GM12892 (cell line): ENCODE measurements around the gene CLMN.

ENCODE experiments used
- POLR2A ChIP-seq: IDR thresholded peaks from 2 replicates; pipeline ENCODE4 v1.6.1; 2011; ENCODE audit warnings: low read depth, low read length, control low read depth
- POLR2AphosphoS5 ChIP-seq: IDR thresholded peaks from 2 replicates; pipeline ENCODE4 v1.6.1; 2011; ENCODE audit warnings: low read depth, low read length, control low read depth

- TF ChIP-seq POLR2AphosphoS5 (no peak), POLR2A (no peak)
Observed at GRCh38 chr14:95326987-95327386, 7.3 kb upstream of the CLMN start.
